ENCODE data around the gene SNIP1. TPM values are rescaled to one million over a fixed set of nuclear protein-coding genes. Genes with fewer than 3 reads are reported as not detected.

SNIP1 gene
- total and polyA plus RNA-seq, 2 donors from 2014 or later, result 3.9 to 20.1 TPM

- no peaks in the 10 kb centered on the region for H3K4me1 ChIP-seq (ENCODE audit: control insufficient read depth in 2 of 3, insufficient read depth in 2 of 3, low read depth in 1 of 3, low read length in 3 of 3)
- no peak overlapping the region for H3K9ac ChIP-seq (ENCODE audit: low read length in 3 of 3)
- H3K36me3 ChIP-seq (ENCODE audit: control insufficient read depth in 2 of 3, insufficient read depth in 3 of 3, low read length in 3 of 3), result peaks cover 4 to 14% (median 13%) of the 10 kb centered on the region in 3 donors
- TF ChIP-seq, protein P1, sequence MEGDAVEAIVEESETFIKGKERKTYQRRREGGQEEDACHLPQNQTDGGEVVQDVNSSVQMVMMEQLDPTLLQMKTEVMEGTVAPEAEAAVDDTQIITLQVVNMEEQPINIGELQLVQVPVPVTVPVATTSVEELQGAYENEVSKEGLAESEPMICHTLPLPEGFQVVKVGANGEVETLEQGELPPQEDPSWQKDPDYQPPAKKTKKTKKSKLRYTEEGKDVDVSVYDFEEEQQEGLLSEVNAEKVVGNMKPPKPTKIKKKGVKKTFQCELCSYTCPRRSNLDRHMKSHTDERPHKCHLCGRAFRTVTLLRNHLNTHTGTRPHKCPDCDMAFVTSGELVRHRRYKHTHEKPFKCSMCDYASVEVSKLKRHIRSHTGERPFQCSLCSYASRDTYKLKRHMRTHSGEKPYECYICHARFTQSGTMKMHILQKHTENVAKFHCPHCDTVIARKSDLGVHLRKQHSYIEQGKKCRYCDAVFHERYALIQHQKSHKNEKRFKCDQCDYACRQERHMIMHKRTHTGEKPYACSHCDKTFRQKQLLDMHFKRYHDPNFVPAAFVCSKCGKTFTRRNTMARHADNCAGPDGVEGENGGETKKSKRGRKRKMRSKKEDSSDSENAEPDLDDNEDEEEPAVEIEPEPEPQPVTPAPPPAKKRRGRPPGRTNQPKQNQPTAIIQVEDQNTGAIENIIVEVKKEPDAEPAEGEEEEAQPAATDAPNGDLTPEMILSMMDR (IDR thresholded peaks at IDR 0.05; ENCODE audit: borderline replicate concordance, extremely low read depth, insufficient read depth), result no peak
- intact Hi-C loops (cut with DNase I), result no loop called here
- H3K27ac ChIP-seq (ENCODE audit: low read depth in 2 of 2, low read length in 2 of 2), result no peak overlapping the region
- FAIRE-seq (no peak), DNase-seq (no peak)
- no peaks in the 10 kb centered on the region for H3K9me3 ChIP-seq (ENCODE audit: control insufficient read depth in 2 of 3, insufficient read depth in 1 of 3, low read length in 3 of 3)
- no peak overlapping the region for H3K4me3 ChIP-seq (ENCODE audit: low read length in 3 of 3)
- H3K27me3 ChIP-seq (ENCODE audit: control insufficient read depth, insufficient read depth, low read length), result no peaks in the 10 kb centered on the region
Measured at GRCh38 chr1:37502104-37502503, 52.0 kb downstream of the SNIP1 start.

- H3K27ac ChIP-seq (ENCODE audit: low read depth in 2 of 2, low read length in 2 of 2), result no peak overlapping the region
- H3K36me3 ChIP-seq (ENCODE audit: control insufficient read depth in 2 of 3, insufficient read depth in 3 of 3, low read length in 3 of 3), result peaks cover 4 to 14% (median 13%) of the 10 kb centered on the region in 3 donors
- H3K4me3 ChIP-seq (ENCODE audit: low read length in 3 of 3), result no peak overlapping the region
- DNase-seq (peak in 3 of 5 donors; percentile 47 to 69 (median 50)), FAIRE-seq (no peak)
- TF ChIP-seq, protein P1 (IDR thresholded peaks at IDR 0.05; ENCODE audit: borderline replicate concordance, extremely low read depth, insufficient read depth), result no peak
- H3K27me3 ChIP-seq (ENCODE audit: control insufficient read depth, insufficient read depth, low read length), result no peaks in the 10 kb centered on the region
- no peaks in the 10 kb centered on the region for H3K4me1 ChIP-seq (ENCODE audit: control insufficient read depth in 2 of 3, insufficient read depth in 2 of 3, low read depth in 1 of 3, low read length in 3 of 3)
- H3K9ac ChIP-seq (ENCODE audit: low read length in 3 of 3), result no peak overlapping the region
- no peaks in the 10 kb centered on the region for H3K9me3 ChIP-seq (ENCODE audit: control insufficient read depth in 2 of 3, insufficient read depth in 1 of 3, low read length in 3 of 3)
- intact Hi-C loops (cut with DNase I), result no loop called here
Measured at GRCh38 chr1:37501661-37502060, 52.4 kb downstream of the SNIP1 start.

DNA sequence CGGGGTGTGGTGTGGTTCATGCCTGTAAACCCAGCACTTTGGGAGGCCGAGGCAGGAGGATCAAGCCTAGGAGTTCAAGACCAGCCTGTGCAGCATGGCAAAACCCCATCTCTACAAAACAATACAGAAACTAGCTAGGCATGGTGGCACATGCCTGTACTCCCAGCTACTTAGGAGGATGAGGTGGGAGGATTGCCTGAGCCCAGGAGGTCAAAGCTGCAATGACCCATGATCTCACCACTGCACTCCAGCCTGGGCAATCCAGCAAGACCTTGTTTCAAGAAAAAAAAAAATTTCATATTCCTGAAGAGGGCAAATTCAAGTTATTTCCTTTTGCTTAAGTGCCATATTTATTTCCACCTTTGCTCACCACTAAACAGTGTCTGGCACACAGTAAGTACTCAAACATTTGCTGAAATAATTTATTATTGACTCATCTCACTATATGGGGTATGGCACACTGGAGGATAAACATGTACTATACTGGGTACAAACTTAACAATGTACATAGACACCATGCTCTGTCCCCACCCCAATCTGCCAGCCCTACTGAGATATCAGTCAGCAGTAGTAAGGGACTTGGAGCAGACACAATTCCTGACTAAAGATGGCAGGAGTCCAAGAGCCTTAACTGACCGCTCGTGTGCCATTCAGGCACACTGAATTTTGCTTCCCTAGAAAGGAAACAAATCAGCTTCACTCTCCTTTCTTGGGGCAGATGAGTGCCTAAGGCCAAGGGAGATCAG, 55.0 kb downstream of the SNIP1 start:
- H3K4me3 ChIP-seq (ENCODE audit: low read length in 3 of 3), result no peak overlapping the region
- FAIRE-seq (no peak), DNase-seq (no peak)
- H3K27me3 ChIP-seq (ENCODE audit: control insufficient read depth, insufficient read depth, low read length), result no peaks in the 10 kb centered on the region
- no peak overlapping the region for H3K27ac ChIP-seq (ENCODE audit: low read depth in 2 of 2, low read length in 2 of 2)
- H3K4me1 ChIP-seq (ENCODE audit: control insufficient read depth in 2 of 3, insufficient read depth in 2 of 3, low read depth in 1 of 3, low read length in 3 of 3), result no peaks in the 10 kb centered on the region
- TF ChIP-seq, protein P1 (IDR thresholded peaks at IDR 0.05; ENCODE audit: borderline replicate concordance, extremely low read depth, insufficient read depth), result no peak
- no peak overlapping the region for H3K9ac ChIP-seq (ENCODE audit: low read length in 3 of 3)
- intact Hi-C loops (cut with DNase I), result no loop called here
- no peaks in the 10 kb centered on the region for H3K9me3 ChIP-seq (ENCODE audit: control insufficient read depth in 2 of 3, insufficient read depth in 1 of 3, low read length in 3 of 3)
- peaks cover 4 to 13% (median 13%) of the 10 kb centered on the region in 3 donors for H3K36me3 ChIP-seq (ENCODE audit: control insufficient read depth in 2 of 3, insufficient read depth in 3 of 3, low read length in 3 of 3)
